BLaER1 (cell line): ENCODE data around the gene LRMDA.

ENCODE experiments used
- H3K27ac ChIP-seq: shearing (Covaris generic); formaldehyde crosslinking; 2 replicates; pipeline ENCODE4 v1.8.1; 2022
- H3K27me3 ChIP-seq: shearing (Covaris generic); formaldehyde crosslinking; 2 replicates; pipeline ENCODE4 v1.8.1; 2022
- H3K36me3 ChIP-seq: shearing (Covaris generic); formaldehyde crosslinking; 2 replicates; pipeline ENCODE4 v1.8.1; 2022
- H3K4me1 ChIP-seq: shearing (Covaris generic); formaldehyde crosslinking; 2 replicates; pipeline ENCODE4 v1.8.1; 2022
- H3K4me2 ChIP-seq: shearing (Covaris generic); formaldehyde crosslinking; 2 replicates; pipeline ENCODE4 v1.8.1; 2022
- H3K4me3 ChIP-seq: shearing (Covaris generic); formaldehyde crosslinking; 2 replicates; pipeline ENCODE4 v1.8.1; 2022
- H3K9ac ChIP-seq: shearing (Covaris generic); formaldehyde crosslinking; 2 replicates; pipeline ENCODE4 v1.8.1; 2022
- H3K9me3 ChIP-seq: shearing (Covaris generic); formaldehyde crosslinking; 2 replicates; pipeline ENCODE4 v1.8.1; 2022
- H4K20me1 ChIP-seq: shearing (Covaris generic); formaldehyde crosslinking; 2 replicates; pipeline ENCODE4 v1.8.1; 2022
- Cebpa-rat ChIP-seq: shearing (Covaris generic); IDR thresholded peaks from 2 replicates; pipeline ENCODE4 v1.8.1; 2022

Gene LRMDA

GRCh38 chr10:75407224-75407712 lies 24.2 kb upstream of the LRMDA start:
- H4K20me1 ChIP-seq = peaks cover 42% of the 10 kb centered on the region
- H3K4me1 ChIP-seq = peaks cover 21% of the 10 kb centered on the region
- no peak overlapping the region for H3K4me2 ChIP-seq
- no peaks in the 10 kb centered on the region for H3K36me3 ChIP-seq
- TF ChIP-seq Cebpa-rat = no peak
- no peak overlapping the region for H3K27ac ChIP-seq
- no peak overlapping the region for H3K4me3 ChIP-seq
- H3K9me3 ChIP-seq = peaks cover 49% of the 10 kb centered on the region
- no peak overlapping the region for H3K9ac ChIP-seq
- H3K27me3 ChIP-seq = peaks cover 89% of the 10 kb centered on the region

GRCh38 chr10:75407713-75408508 lies 23.5 kb upstream of the LRMDA start:
- TF ChIP-seq Cebpa-rat = no peak
- Histone ChIP-seq H3K9me3 (peaks cover 49% of the 10 kb centered on the region), H3K9ac (no peak overlapping the region), H3K4me1 (peaks cover 16% of the 10 kb centered on the region), H3K4me2 (no peak overlapping the region), H3K4me3 (peak overlapping the region; percentile 68; the same call in 1 of the 2 replicates), H3K27me3 (peaks cover 83% of the 10 kb centered on the region), H4K20me1 (peaks cover 42% of the 10 kb centered on the region), H3K36me3 (no peaks in the 10 kb centered on the region), H3K27ac (no peak overlapping the region)

- TF ChIP-seq Cebpa-rat = no peak
- Histone ChIP-seq H3K9ac (no peak overlapping the region), H3K27me3 (peaks cover 77% of the 10 kb centered on the region), H4K20me1 (peaks cover 42% of the 10 kb centered on the region), H3K4me3 (peak overlapping the region; percentile 68), H3K4me2 (peak overlapping the region; percentile 73), H3K9me3 (peaks cover 49% of the 10 kb centered on the region), H3K27ac (no peak overlapping the region), H3K4me1 (peaks cover 10% of the 10 kb centered on the region), H3K36me3 (no peaks in the 10 kb centered on the region)
Measured at GRCh38 chr10:75408509-75408875, 22.9 kb upstream of the LRMDA start.

GRCh38 chr10:75408911-75409885 lies 22.2 kb upstream of the LRMDA start:
- H4K20me1 ChIP-seq = peaks cover 39% of the 10 kb centered on the region
- no peak for TF ChIP-seq Cebpa-rat
- H3K9me3 ChIP-seq = peaks cover 48% of the 10 kb centered on the region
- no peaks in the 10 kb centered on the region for H3K36me3 ChIP-seq
- peaks cover 70% of the 10 kb centered on the region for H3K27me3 ChIP-seq
- H3K4me1 ChIP-seq = peaks cover 3% of the 10 kb centered on the region; the same call in 1 of the 2 replicates
- no peak overlapping the region for H3K27ac ChIP-seq
- peak overlapping the region; percentile 73 for H3K4me2 ChIP-seq
- no peak overlapping the region for H3K9ac ChIP-seq
- H3K4me3 ChIP-seq = peak overlapping the region; percentile 68

- no peak for TF ChIP-seq Cebpa-rat
- Histone ChIP-seq H3K4me2 (no peak overlapping the region), H3K27me3 (peaks cover 58% of the 10 kb centered on the region), H4K20me1 (peaks cover 28% of the 10 kb centered on the region), H3K4me3 (no peak overlapping the region), H3K4me1 (no peaks in the 10 kb centered on the region), H3K9ac (no peak overlapping the region), H3K36me3 (no peaks in the 10 kb centered on the region), H3K9me3 (peaks cover 37% of the 10 kb centered on the region), H3K27ac (no peak overlapping the region)
Measured at GRCh38 chr10:75410132-75411005, 21.1 kb upstream of the LRMDA start.

GRCh38 chr10:75414527-75414926 lies 16.9 kb upstream of the LRMDA start:
- no peak overlapping the region for H3K9ac ChIP-seq

GRCh38 chr10:75417522-75417927 lies 13.9 kb upstream of the LRMDA start:
- Histone ChIP-seq H3K27me3 (no peaks in the 10 kb centered on the region), H3K27ac (no peak overlapping the region), H3K4me1 (no peaks in the 10 kb centered on the region), H3K9ac (no peak overlapping the region), H4K20me1 (no peaks in the 10 kb centered on the region), H3K4me2 (no peak overlapping the region), H3K4me3 (no peak overlapping the region), H3K9me3 (no peaks in the 10 kb centered on the region), H3K36me3 (no peaks in the 10 kb centered on the region)
- TF ChIP-seq Cebpa-rat = no peak

More at GRCh38 chr10:75414527-75414926, 16.9 kb upstream of the LRMDA start:
- Histone ChIP-seq H3K4me1 (no peaks in the 10 kb centered on the region), H3K9me3 (0 out of 2 replicates have a peak, but pooled peaks cover 1% of the 10 kb centered on the region), H3K4me2 (no peak overlapping the region), H4K20me1 (no peaks in the 10 kb centered on the region), H3K27me3 (peaks cover 16% of the 10 kb centered on the region), H3K4me3 (no peak overlapping the region), H3K36me3 (no peaks in the 10 kb centered on the region), H3K27ac (no peak overlapping the region)
- no peak for TF ChIP-seq Cebpa-rat

- Histone ChIP-seq H3K9ac (no peak overlapping the region), H3K27me3 (no peaks in the 10 kb centered on the region), H3K36me3 (no peaks in the 10 kb centered on the region), H3K4me1 (no peaks in the 10 kb centered on the region), H3K4me3 (no peak overlapping the region), H3K4me2 (no peak overlapping the region), H3K9me3 (no peaks in the 10 kb centered on the region), H3K27ac (no peak overlapping the region), H4K20me1 (no peaks in the 10 kb centered on the region)
- TF ChIP-seq Cebpa-rat = no peak
Measured at GRCh38 chr10:75418293-75418692, 13.1 kb upstream of the LRMDA start.

- H3K36me3 ChIP-seq = no peaks in the 10 kb centered on the region
- no peak overlapping the region for H3K27ac ChIP-seq
- no peaks in the 10 kb centered on the region for H3K4me1 ChIP-seq
- no peaks in the 10 kb centered on the region for H3K27me3 ChIP-seq
- no peaks in the 10 kb centered on the region for H4K20me1 ChIP-seq
- H3K9me3 ChIP-seq = no peaks in the 10 kb centered on the region
- no peak for TF ChIP-seq Cebpa-rat
- no peak overlapping the region for H3K9ac ChIP-seq
- H3K4me3 ChIP-seq = no peak overlapping the region
- no peak overlapping the region for H3K4me2 ChIP-seq
Measured at GRCh38 chr10:75418712-75419111, 12.7 kb upstream of the LRMDA start.
